ENCODE results near the gene DDIT4. TPM values are rescaled to one million over a fixed set of nuclear protein-coding genes. Genes with fewer than 3 reads are reported as not detected.
A peak's percentile ranks its signal among the peaks of the same experiment; 100 is the strongest.

DDIT4 gene
- polyA plus RNA-seq, 3 donors = 26.1 to 611 (median 45.8) TPM

DNA sequence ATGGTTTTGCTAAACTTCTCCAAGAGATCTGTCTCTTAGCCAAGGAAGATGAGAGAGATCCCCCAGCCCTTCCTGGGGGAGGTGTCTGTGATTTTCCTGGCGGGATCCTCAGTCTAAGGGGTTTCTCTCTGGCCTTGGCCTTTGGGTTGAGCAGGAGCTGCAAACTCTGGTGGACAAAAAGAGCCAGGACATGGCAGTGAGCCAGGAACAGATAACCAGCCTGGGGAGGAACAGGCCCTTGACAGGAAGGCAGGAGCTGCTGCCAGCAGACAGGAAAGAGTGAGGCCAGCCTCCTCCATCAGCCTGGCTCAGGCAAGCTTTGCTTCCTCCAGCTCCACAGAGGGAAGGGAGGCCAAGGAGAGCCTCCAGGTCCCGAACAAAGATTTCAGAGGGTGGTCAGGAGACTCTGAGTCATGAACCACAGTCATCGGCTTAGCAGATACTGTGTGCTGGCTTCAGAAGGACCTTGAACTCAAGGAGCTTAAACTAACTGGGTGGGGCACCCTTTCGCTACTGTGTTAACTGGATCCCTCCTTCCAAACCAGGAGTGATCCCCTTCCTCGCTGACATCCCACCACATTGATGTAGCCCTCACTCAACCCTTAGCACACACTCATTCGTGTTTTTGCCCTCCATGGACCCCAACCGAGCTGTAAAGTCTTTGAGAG, 34.7 kb downstream of the DDIT4 start:
- H3K9me3 Mint-ChIP-seq = peaks cover 0 to 2% (median 0%) of the 10 kb centered on the region in 7 donors
- peaks cover 32% of the 10 kb centered on the region for H3K4me1 Mint-ChIP-seq
- no peaks in the 10 kb centered on the region for H3K79me2 ChIP-seq (ENCODE audit: insufficient read depth, low read length)
- peak overlapping the region; percentile 5 for H3K9ac ChIP-seq (ENCODE audit: insufficient read depth, low read length, poor library complexity, severe bottlenecking)
- H4K20me1 ChIP-seq (ENCODE audit: insufficient read depth, low read length) = no peaks in the 10 kb centered on the region
- H3K9me3 ChIP-seq (replicated peaks in 1 of 2; ENCODE audit: control insufficient read depth in 1 of 2, insufficient read depth in 1 of 2, low read length in 2 of 2) = no peaks in the 10 kb centered on the region
- 54% methylated on average over 7 of the region's 7 CpGs for WGBS (ENCODE audit: insufficient coverage)
- peaks cover 2 to 4% of the 10 kb centered on the region in 2 donors for H3K36me3 Mint-ChIP-seq
- no peaks in the 10 kb centered on the region for H3K36me3 ChIP-seq (replicated peaks in 1 of 2; ENCODE audit: control insufficient read depth in 1 of 2, insufficient read depth in 2 of 2, low read length in 2 of 2)
- peak overlapping the region in 1 of 2 donors; percentile 19 for H3K27ac ChIP-seq (ENCODE audit: low read depth in 1 of 2, low read length in 2 of 2)
- peaks cover 2 to 12% (median 2%) of the 10 kb centered on the region in 3 donors for H3K27me3 Mint-ChIP-seq (ENCODE audit: low read depth in 3 of 3)
- peak; percentile 85 to 95 (median 93) for DNase-seq
- peak overlapping the region; percentile 13 for H2AFZ ChIP-seq (ENCODE audit: insufficient read depth, low read depth, low read length, poor library complexity, severe bottlenecking)
- H3K27ac Mint-ChIP-seq = peak overlapping the region; percentile 9 to 87 (median 75)
- TF ChIP-seq CTCF (IDR thresholded peaks at IDR 0.05) = no peak
- no peak overlapping the region for H3K4me3 ChIP-seq (replicated peaks in 1 of 3; ENCODE audit: low read depth in 2 of 3, low read length in 3 of 3)
- intact Hi-C loops (cut with micrococcal nuclease) = no loop called here
- H3K27me3 ChIP-seq (ENCODE audit: control insufficient read depth in 2 of 2, insufficient read depth in 2 of 2, low read length in 2 of 2) = no peaks in the 10 kb centered on the region
- H3K4me1 ChIP-seq (ENCODE audit: control insufficient read depth in 1 of 2, insufficient read depth in 2 of 2, low read length in 2 of 2) = peaks cover 31 to 35% of the 10 kb centered on the region in 2 donors
- no peak overlapping the region for H3K4me2 ChIP-seq (replicated peaks; ENCODE audit: extremely low read depth, low read length, poor library complexity, severe bottlenecking)
- peak overlapping the region in 1 of 2 donors; percentile 13 for H3K4me3 Mint-ChIP-seq

GRCh38 chr10:72309290-72310240, 35.8 kb downstream of the DDIT4 start:
- Histone ChIP-seq H4K20me1 (ENCODE audit: insufficient read depth, low read length) (no peaks in the 10 kb centered on the region), H3K79me2 (ENCODE audit: insufficient read depth, low read length) (no peaks in the 10 kb centered on the region), H3K4me1 (ENCODE audit: control insufficient read depth in 1 of 2, insufficient read depth in 2 of 2, low read length in 2 of 2) (peaks cover 31 to 35% of the 10 kb centered on the region in 2 donors), H2AFZ (ENCODE audit: insufficient read depth, low read depth, low read length, poor library complexity, severe bottlenecking) (peak overlapping the region; percentile 7), H3K4me3 (replicated peaks in 1 of 3; ENCODE audit: low read depth in 2 of 3, low read length in 3 of 3) (no peak overlapping the region), H3K36me3 (replicated peaks in 1 of 2; ENCODE audit: control insufficient read depth in 1 of 2, insufficient read depth in 2 of 2, low read length in 2 of 2) (no peaks in the 10 kb centered on the region), H3K27me3 (ENCODE audit: control insufficient read depth in 2 of 2, insufficient read depth in 2 of 2, low read length in 2 of 2) (no peaks in the 10 kb centered on the region), H3K9me3 (replicated peaks in 1 of 2; ENCODE audit: control insufficient read depth in 1 of 2, insufficient read depth in 1 of 2, low read length in 2 of 2) (no peaks in the 10 kb centered on the region), H3K9ac (ENCODE audit: insufficient read depth, low read length, poor library complexity, severe bottlenecking) (no peak overlapping the region), H3K27ac (ENCODE audit: low read depth in 1 of 2, low read length in 2 of 2) (no peak overlapping the region), H3K4me2 (replicated peaks; ENCODE audit: extremely low read depth, low read length, poor library complexity, severe bottlenecking) (no peak overlapping the region)
- H3K27me3 Mint-ChIP-seq (ENCODE audit: low read depth in 3 of 3) = peaks cover 2 to 12% (median 4%) of the 10 kb centered on the region in 3 donors
- peaks cover 36% of the 10 kb centered on the region for H3K4me1 Mint-ChIP-seq
- peak in 1 of 3 donors; percentile 31 for DNase-seq
- H3K36me3 Mint-ChIP-seq = peaks cover 2 to 4% of the 10 kb centered on the region in 2 donors
- 46% methylated on average over 16 of the region's 21 CpGs for WGBS (ENCODE audit: insufficient coverage)
- peak overlapping the region; percentile 9 to 88 (median 76) for H3K27ac Mint-ChIP-seq
- TF ChIP-seq CTCF (IDR thresholded peaks at IDR 0.05) = no peak
- intact Hi-C loops (cut with micrococcal nuclease) = no loop called here
- peak overlapping the region; percentile 5 to 69 for H3K4me3 Mint-ChIP-seq
- H3K9me3 Mint-ChIP-seq = peaks cover 0 to 2% (median 0%) of the 10 kb centered on the region in 7 donors
